Fibroblast of lung (primary cell): ENCODE measurements around the gene ACTL6B.

Source experiments
- CTCF ChIP-seq, 2 donors: IDR thresholded peaks in 1 of 2; conservative IDR thresholded peaks in 1 of 2; 1 replicate in 1 of 2; 2 replicates in 1 of 2; pipeline ENCODE4 v1.5.1; 2011 to 2012; ENCODE audit warnings: low read length in 2 of 2, control low read depth in 1 of 2, inconsistent platforms in 1 of 2, low read depth in 1 of 2, mild to moderate bottlenecking in 1 of 2
- EZH2 ChIP-seq: IDR thresholded peaks from 2 replicates; pipeline ENCODE4 v1.5.1; 2012; ENCODE audit warnings: low read length, control low read depth, mild to moderate bottlenecking; ENCODE audit errors: missing control alignments

- TF ChIP-seq CTCF (conservative IDR thresholded peaks at IDR 0.05 in 1 of 2, IDR thresholded peaks at IDR 0.05 in 1 of 2; ENCODE audit: low read depth in 1 of 2, low read length in 2 of 2) (no peak), EZH2 (no peak)
Measured at GRCh38 chr7:100667331-100668068, 11.3 kb upstream of the ACTL6B start.
